K562 (cell line): Measurements from ENCODE around the gene SCGB1C2. TPM values are rescaled to one million over a fixed set of nuclear protein-coding genes. Genes with fewer than 3 reads are reported as not detected.

Source experiments
- ATAC-seq: fragments of 200-7000 bp; cut with Tn5 transposase; 3 replicates; pipeline ENCODE4 v1.9.1; 2020; ENCODE audit warnings: moderate library complexity
- BruUV-seq: library from RNA; stranded (reverse); fragments of 400-500 nt; replicated peaks from 2 replicates; lab custom pipeline; 2021; lab: Mats Ljungman, UMichigan
- CTCF ChIA-PET: fragments of 300-600 bp; formaldehyde crosslinking; extraction: SDS; loops from one replicate; lab custom pipeline; 2021; ENCODE audit warnings: low intra/inter-chr PET ratio; lab: Yijun Ruan, JAX
- POLR2A ChIA-PET: fragments of 300-600, 350-650 bp; sonication (Branson Sonifier 250); formaldehyde crosslinking; extraction: SDS; loops from one replicate; lab custom pipeline; 2021; ENCODE audit warnings: antibody characterized with exemption, inconsistent platforms; lab: Yijun Ruan, JAX
- DNase-seq, 4 experiments: peaks; one replicate each; pipeline versions ENCODE4 v3.0.0 to v3.0.0-alpha.2; 2011 to 2018; ENCODE audit warnings: low spot score in 3 of 4, mixed read lengths in 3 of 4; ENCODE audit errors: extremely low read depth in 1 of 4
- FAIRE-seq: peaks from 2 replicates; lab custom pipeline; 2011; peaks lifted over from hg19 to GRCh38; lab: Jason Lieb, UNC
- H2AFZ ChIP-seq: 2 replicates; pipeline ENCODE4 v1.6.0; 2011; ENCODE audit warnings: low read depth, low read length, control low read depth, inconsistent platforms
- H3K27ac ChIP-seq: fragments of 200-600 bp; 3 replicates; pipeline ENCODE4 v1.8.0; 2011; ENCODE audit warnings: low read depth, mild to moderate bottlenecking, control low read depth, inconsistent platforms, low read length, moderate library complexity, mixed read lengths; ENCODE audit errors: extremely low read depth
- H3K27me3 ChIP-seq, 2 experiments: fragments of 300-600 bp in 1 of 2; 2 replicates in 1 of 2; 3 replicates in 1 of 2; pipeline versions ENCODE4 v1.6.0 to v1.8.0; 2011; ENCODE audit warnings: inconsistent platforms in 2 of 2, low read length in 2 of 2, mild to moderate bottlenecking in 1 of 2, mixed read lengths in 1 of 2, moderate library complexity in 1 of 2; ENCODE audit not compliant: control insufficient read depth in 2 of 2, insufficient read depth in 2 of 2
- H3K36me3 ChIP-seq: fragments of 300-600 bp; 3 replicates; pipeline ENCODE4 v1.8.0; 2011; ENCODE audit warnings: mild to moderate bottlenecking, low read length, inconsistent platforms; ENCODE audit not compliant: control insufficient read depth, insufficient read depth
- H3K4me1 ChIP-seq, 2 experiments: fragments of 200-600 bp in 1 of 2; replicated peaks in 1 of 2; 2 replicates in 1 of 2; 3 replicates in 1 of 2; pipeline versions ENCODE4 v1.5.1 to v1.8.0; 2011; ENCODE audit warnings: inconsistent platforms in 2 of 2, low read length in 2 of 2, mild to moderate bottlenecking in 1 of 2, mixed read lengths in 1 of 2, moderate library complexity in 1 of 2; ENCODE audit not compliant: control insufficient read depth in 2 of 2, insufficient read depth in 2 of 2
- H3K4me2 ChIP-seq: 2 replicates; pipeline ENCODE4 v1.6.1; 2011; ENCODE audit warnings: low read length, control low read depth, inconsistent platforms, mixed read lengths; ENCODE audit not compliant: insufficient read depth
- H3K4me3 ChIP-seq: fragments of 200-600 bp; sonication (generic), shearing (Covaris generic); 2 replicates; pipeline ENCODE4 v1.5.1; 2016; ENCODE audit warnings: control low read depth, inconsistent platforms
- H3K79me2 ChIP-seq: fragments of 200-600 bp; 3 replicates; pipeline ENCODE4 v1.8.0; 2011; ENCODE audit warnings: low read length, inconsistent platforms; ENCODE audit not compliant: control insufficient read depth, insufficient read depth
- H3K9ac ChIP-seq, 2 experiments: 2 replicates each; pipeline versions ENCODE4 v1.6.0 to v1.6.1; 2011; ENCODE audit warnings: low read depth in 2 of 2, low read length in 2 of 2, control low read depth in 1 of 2, inconsistent platforms in 1 of 2, mild to moderate bottlenecking in 1 of 2, mixed read lengths in 1 of 2; ENCODE audit not compliant: insufficient read depth in 1 of 2
- H3K9me1 ChIP-seq: one replicate; pipeline ENCODE4 v1.6.0; 2011; ENCODE audit warnings: inconsistent platforms, mild to moderate bottlenecking, low read length, moderate library complexity; ENCODE audit not compliant: control insufficient read depth, insufficient read depth
- H3K9me3 ChIP-seq: replicated peaks from 2 replicates; pipeline ENCODE4 v1.5.1; 2011; ENCODE audit warnings: low read depth, low read length, inconsistent platforms; ENCODE audit not compliant: control insufficient read depth, insufficient read depth
- H4K20me1 ChIP-seq: replicated peaks from 2 replicates; pipeline ENCODE4 v1.6.1; 2011; ENCODE audit warnings: low read length, inconsistent platforms, mixed read lengths; ENCODE audit not compliant: control insufficient read depth, insufficient read depth
- ATF3 ChIP-seq, 2 experiments: fragments of 450-650 bp in 1 of 2; sonication (generic) in 1 of 2; formaldehyde crosslinking in 1 of 2; IDR thresholded peaks in 1 of 2; conservative IDR thresholded peaks in 1 of 2; 2 replicates each; pipeline versions ENCODE4 v1.6.1 to v1.8.1; 2016 to 2023; ENCODE audit warnings: mild to moderate bottlenecking in 2 of 2, moderate library complexity in 2 of 2, inconsistent platforms in 1 of 2, missing genetic modification reagents in 1 of 2
- FOXP4 ChIP-seq: sonication (generic); formaldehyde crosslinking; IDR thresholded peaks from 2 replicates; pipeline ENCODE4 v1.8.0; 2022; ENCODE audit warnings: mild to moderate bottlenecking, missing genetic modification reagents, borderline replicate concordance
- MEF2D ChIP-seq: conservative IDR thresholded peaks from 2 replicates; pipeline ENCODE4 v1.6.1; 2016; ENCODE audit warnings: low read depth, missing genetic modification characterization, missing compliant biosample characterization
- SMAD4 ChIP-seq: fragments of 250-450 bp; sonication (Bioruptor Pico); conservative IDR thresholded peaks from 2 replicates; pipeline ENCODE4 v1.8.0; 2021; ENCODE audit warnings: inconsistent platforms, mild to moderate bottlenecking, moderate library complexity
- TRIM25 ChIP-seq: fragments of 450-650 bp; IDR thresholded peaks from 2 replicates; pipeline ENCODE4 v1.7.0; 2016; ENCODE audit warnings: borderline replicate concordance
- ZNF398 ChIP-seq: fragments of 250-450 bp; sonication (Bioruptor Pico); IDR thresholded peaks from 2 replicates; pipeline ENCODE4 v1.8.0; 2021; ENCODE audit warnings: moderate library complexity, mild to moderate bottlenecking, inconsistent platforms
- WGBS: fragments of 100-300 bp; shearing (Covaris generic); methylation state at CpG from one replicate; pipeline ENCODE4 v1.1.6; 2016; ENCODE audit warnings: low coverage, mixed read lengths; ENCODE audit not compliant: insufficient coverage; ENCODE audit errors: missing lambda C conversion rate; 5-methylcytosine and 5-hydroxymethylcytosine counted together
- in situ Hi-C: fragments of 300-500 bp; cut with MboI; formaldehyde crosslinking; loops from 4 replicates; pipeline ENCODE4 v1.15.0; 2018; ENCODE audit warnings: inconsistent platforms, mixed read lengths
- intact Hi-C: fragments of 100-400 bp; cut with micrococcal nuclease; formaldehyde crosslinking; loops from 2 replicates; pipeline ENCODE4 v1.14.2; 2022
- polyA plus RNA-seq, 8 experiments: library from polyadenylated mRNA; depleted of rRNA in 4 of 8; stranded (reverse) in 5 of 8; unstranded in 3 of 8; fragments of >200 nt; fragmentation: Nextera tagmentation in 2 of 8; fragmentation: Illumina TruSeq in 1 of 8; extraction: Ambion mirVana in 2 of 8; extraction: Trizol in 1 of 8; gene quantifications; 2 replicates each; pipeline versions ENCODE4 v1.2.1 to v1.2.3, GENCODE V29; 2011 to 2014; ENCODE audit warnings: inconsistent platforms in 1 of 8, missing spikeins in 1 of 8
- total RNA-seq, 7 experiments: library from RNA; depleted of rRNA in 6 of 7; stranded (reverse); fragments of >200 nt in 6 of 7; fragmentation: Illumina TruSeq in 2 of 7; extraction: Trizol in 2 of 7; gene quantifications; 2 replicates each; pipeline versions ENCODE4 v1.2.1 to v1.2.3, GENCODE V29; 2011 to 2021; ENCODE audit warnings: low replicate concordance in 1 of 7

SCGB1C2 gene
- total and polyA plus RNA-seq, 9 of the 15 experiments (the other 6 are each of a cell fraction or from before 2014, with no cell fraction given) = not detected

GRCh38 chr17:181245-182049 lies 44.1 kb downstream of the SCGB1C2 start, which contains the start of gene DOC2B:
DOC2B (minus strand) TSS chr17:181650; CDS start chr17:181479, 171 bp downstream.
- Histone ChIP-seq H3K4me3 (no peak within 1 kb of the TSS), H2AFZ (no peak within 1 kb of the TSS), H3K27me3 (peaks cover 0 to 19% of the 10 kb centered on the region in 2 experiments; a peak in 2 of 5 replicates), H3K9me3 (no peaks in the 10 kb centered on the region), H3K9me1 (no peaks in the 10 kb centered on the region), H4K20me1 (no peaks in the 10 kb centered on the region), H3K36me3 (no peaks in the 10 kb centered on the region), H3K79me2 (no peaks in the 10 kb centered on the region), H3K4me1 (no peaks in the 10 kb centered on the region), H3K27ac (no peak within 1 kb of the TSS), H3K9ac (no peak within 1 kb of the TSS), H3K4me2 (no peak within 1 kb of the TSS)
- WGBS = 82% methylated on average over 7 of the region's 120 CpGs
- TF ChIP-seq MEF2D (tag) (no peak), ZNF398 (CRISPR knock-in tag) (no peak), ATF3 (IDR thresholded peaks at IDR 0.05) (no peak), ATF3 (CRISPR knock-in tag; conservative IDR thresholded peaks at IDR 0.05) (no peak), SMAD4 (CRISPR knock-in tag) (no peak), TRIM25 (no peak), FOXP4 (CRISPR knock-in tag) (no peak)
- no peak for DNase-seq
- in situ Hi-C loops (no loop called here), intact Hi-C loops (no loop called here)
- ATAC-seq = no peak
- BruUV-seq = no TSS peak
- no peak for FAIRE-seq
- ChIA-PET CTCF (no interaction called here), POLR2A (no interaction called here)
